ENCODE measurements around the gene IQUB.

- TF ChIP-seq, protein P1, sequence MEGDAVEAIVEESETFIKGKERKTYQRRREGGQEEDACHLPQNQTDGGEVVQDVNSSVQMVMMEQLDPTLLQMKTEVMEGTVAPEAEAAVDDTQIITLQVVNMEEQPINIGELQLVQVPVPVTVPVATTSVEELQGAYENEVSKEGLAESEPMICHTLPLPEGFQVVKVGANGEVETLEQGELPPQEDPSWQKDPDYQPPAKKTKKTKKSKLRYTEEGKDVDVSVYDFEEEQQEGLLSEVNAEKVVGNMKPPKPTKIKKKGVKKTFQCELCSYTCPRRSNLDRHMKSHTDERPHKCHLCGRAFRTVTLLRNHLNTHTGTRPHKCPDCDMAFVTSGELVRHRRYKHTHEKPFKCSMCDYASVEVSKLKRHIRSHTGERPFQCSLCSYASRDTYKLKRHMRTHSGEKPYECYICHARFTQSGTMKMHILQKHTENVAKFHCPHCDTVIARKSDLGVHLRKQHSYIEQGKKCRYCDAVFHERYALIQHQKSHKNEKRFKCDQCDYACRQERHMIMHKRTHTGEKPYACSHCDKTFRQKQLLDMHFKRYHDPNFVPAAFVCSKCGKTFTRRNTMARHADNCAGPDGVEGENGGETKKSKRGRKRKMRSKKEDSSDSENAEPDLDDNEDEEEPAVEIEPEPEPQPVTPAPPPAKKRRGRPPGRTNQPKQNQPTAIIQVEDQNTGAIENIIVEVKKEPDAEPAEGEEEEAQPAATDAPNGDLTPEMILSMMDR (IDR thresholded peaks at IDR 0.05) = no peak
- TF ChIP-seq POLR2AphosphoS5 (IDR thresholded peaks at IDR 0.05) = no peak
- no peak for TF ChIP-seq POLR2A (IDR thresholded peaks at IDR 0.05)
- TF ChIP-seq EP300 (IDR thresholded peaks at IDR 0.05; ENCODE audit: low read depth) = no peak
Measured at GRCh38 chr7:123468303-123468702, 66.1 kb downstream of the IQUB start.
